Breast epithelium (tissue), 4 donors: ENCODE data around the gene ICAM2. TPM values are rescaled to one million over a fixed set of nuclear protein-coding genes. Genes with fewer than 3 reads are reported as not detected.

Experiments used
- DNase-seq, 2 donors: peaks; one replicate each; pipeline ENCODE4 v3.0.0-alpha.2; 2019; ENCODE audit warnings: low spot score in 2 of 2
- H3K27ac ChIP-seq, 2 donors: fragments of 200-600 bp; sonication (generic) in 1 of 2; one replicate each; pipeline ENCODE4 v1.5.1; 2016 to 2019; ENCODE audit warnings: mild to moderate bottlenecking in 1 of 2
- H3K27me3 ChIP-seq, 2 donors: fragments of 200-600 bp; sonication (generic) in 1 of 2; one replicate each; pipeline versions ENCODE4 v1.5.1 to v1.6.0; 2017 to 2019; ENCODE audit warnings: control low read depth in 1 of 2, mild to moderate bottlenecking in 1 of 2
- H3K36me3 ChIP-seq: fragments of 200-600 bp; one replicate; pipeline ENCODE4 v1.5.1; 2019
- H3K4me1 ChIP-seq, 2 donors: fragments of 200-600 bp; sonication (generic); one replicate each; pipeline ENCODE4 v1.5.1; 2016 to 2019; ENCODE audit warnings: control low read depth in 1 of 2
- H3K4me3 ChIP-seq, 3 donors: fragments of 200-600 bp; sonication (generic); 1 replicate in 2 of 3; 2 replicates in 1 of 3; pipeline ENCODE4 v1.5.1; 2016 to 2019; ENCODE audit warnings: mild to moderate bottlenecking in 3 of 3, moderate library complexity in 2 of 3
- H3K9me3 ChIP-seq, 2 donors: fragments of 200-600 bp; sonication (generic) in 1 of 2; one replicate each; pipeline ENCODE4 v1.5.1; 2016 to 2019; ENCODE audit warnings: control low read depth in 1 of 2
- CTCF ChIP-seq, 3 donors: fragments of 450-650 bp; IDR thresholded peaks; one replicate each; pipeline ENCODE4 v1.5.1; 2016 to 2017; ENCODE audit warnings: antibody characterized with exemption in 3 of 3, mild to moderate bottlenecking in 3 of 3, moderate library complexity in 3 of 3
- POLR2A ChIP-seq: fragments of 450-650 bp; IDR thresholded peaks from one replicate; pipeline ENCODE4 v1.6.1; 2016; ENCODE audit warnings: antibody characterized with exemption, mild to moderate bottlenecking, moderate library complexity
- POLR2AphosphoS5 ChIP-seq, 3 donors: sonication (generic); formaldehyde crosslinking; IDR thresholded peaks; one replicate each; pipeline ENCODE4 v1.6.1; 2017; ENCODE audit warnings: antibody characterized with exemption in 3 of 3
- intact Hi-C: fragments of 100-400 bp; cut with DNase I; formaldehyde crosslinking; loops from one replicate; pipeline ENCODE4 v1.15.1; 2023; ENCODE audit warnings: low total_unique reads
- total RNA-seq, 3 donors: library from RNA; depleted of rRNA; stranded (reverse); fragments of >200 nt; gene quantifications; one replicate each; pipeline ENCODE4 v1.1.0, GENCODE V29; 2016

Gene ICAM2
- total RNA-seq, 3 donors from 2014 or later = 26.1 to 106 (median 32.2) TPM

- intact Hi-C loops = loop anchor here (1.0 kb wide), 1 partner anchor 36 kb away; no protein-coding TSS in a partner anchor
- TF ChIP-seq CTCF (IDR thresholded peaks at IDR 0.05) (no peak), POLR2A (no peak), POLR2AphosphoS5 (IDR thresholded peaks at IDR 0.05) (no peak)
- no peaks in the 10 kb centered on the region for H3K27me3 ChIP-seq
- DNase-seq = peak in 1 of 2 donors; percentile 49
- peaks cover 0 to 8% of the 10 kb centered on the region in 2 donors for H3K4me1 ChIP-seq
- H3K36me3 ChIP-seq = no peaks in the 10 kb centered on the region
- peak overlapping the region in 1 of 2 donors; percentile 22 for H3K27ac ChIP-seq
- H3K9me3 ChIP-seq = no peaks in the 10 kb centered on the region
- peak overlapping the region; percentile 48 to 88 (median 71) for H3K4me3 ChIP-seq
These were observed 21.4 kb downstream of the ICAM2 start for GRCh38 chr17:63998721-63999679.

GRCh38 chr17:63998050-63998720 lies 22.2 kb downstream of the ICAM2 start, which contains the start of gene PRR29:
TSS of gene PRR29 (plus strand) at chr17:63998351. CDS start at chr17:63998365, 14 bp downstream.
- peaks cover 0 to 8% of the 10 kb centered on the region in 2 donors for H3K4me1 ChIP-seq
- peak in 1 of 2 donors; percentile 57 for DNase-seq
- H3K27me3 ChIP-seq = no peaks in the 10 kb centered on the region
- H3K27ac ChIP-seq = peak within 1 kb of the TSS; percentile 13 to 22
- peak within 1 kb of the TSS; percentile 48 to 88 (median 71) for H3K4me3 ChIP-seq
- no peaks in the 10 kb centered on the region for H3K9me3 ChIP-seq
- TF ChIP-seq POLR2A (no peak), CTCF (IDR thresholded peaks at IDR 0.05) (no peak), POLR2AphosphoS5 (IDR thresholded peaks at IDR 0.05) (no peak)
- intact Hi-C loops = loop anchor here (1.0 kb wide), 1 partner anchor 35 kb away; no protein-coding TSS in a partner anchor
- no peaks in the 10 kb centered on the region for H3K36me3 ChIP-seq

- TF ChIP-seq POLR2AphosphoS5 (IDR thresholded peaks at IDR 0.05) = peak in 1 of 3 donors; percentile 17
- TF ChIP-seq CTCF (IDR thresholded peaks at IDR 0.05) = no peak
- H3K27ac ChIP-seq = peak overlapping the region; percentile 13 to 22
- peak in 1 of 2 donors; percentile 58 for DNase-seq
These were observed 22.9 kb downstream of the ICAM2 start for GRCh38 chr17:63997341-63998048.

GRCh38 chr17:63996430-63997182 lies 23.8 kb downstream of the ICAM2 start:
- intact Hi-C loops = no loop called here
- Histone ChIP-seq H3K27me3 (no peaks in the 10 kb centered on the region), H3K27ac (peak overlapping the region in 1 of 2 donors; percentile 22), H3K4me1 (peaks cover 0 to 8% of the 10 kb centered on the region in 2 donors), H3K4me3 (no peak overlapping the region), H3K9me3 (no peaks in the 10 kb centered on the region), H3K36me3 (no peaks in the 10 kb centered on the region)
- peak in 1 of 2 donors; percentile 39 for DNase-seq
- TF ChIP-seq POLR2A (no peak), CTCF (IDR thresholded peaks at IDR 0.05) (no peak), POLR2AphosphoS5 (IDR thresholded peaks at IDR 0.05) (no peak)

More at GRCh38 chr17:63997341-63998048, 22.9 kb downstream of the ICAM2 start:
- peaks cover 0 to 8% of the 10 kb centered on the region in 2 donors for H3K4me1 ChIP-seq
- intact Hi-C loops = loop anchor here (1.0 kb wide), 1 partner anchor 34 kb away; no protein-coding TSS in a partner anchor
- H3K27me3 ChIP-seq = no peaks in the 10 kb centered on the region
- H3K4me3 ChIP-seq = peak overlapping the region; percentile 48 to 88 (median 71)
- H3K9me3 ChIP-seq = no peaks in the 10 kb centered on the region
- H3K36me3 ChIP-seq = no peaks in the 10 kb centered on the region
